Psoas muscle (tissue), 8 donors: ENCODE results near the gene KLHDC1. TPM values are rescaled to one million over a fixed set of nuclear protein-coding genes. Genes with fewer than 3 reads are reported as not detected.
"Not testable (repeated sequence)": the region's sequence is repeated elsewhere in the genome, so short reads cannot be mapped to it uniquely, and the experiment has no call there.

Experiments used
- ATAC-seq, 4 donors: fragments of 200-7000 bp; cut with Tn5 transposase; one replicate each; pipeline ENCODE4 v1.9.1; 2020; ENCODE audit warnings: moderate library complexity in 3 of 4, mild to moderate bottlenecking in 2 of 4
- DNase-seq, 2 donors: peaks; one replicate each; pipeline ENCODE4 v3.0.0-alpha.2; 2020
- H3K27ac ChIP-seq: fragments of 200-600 bp; one replicate; pipeline ENCODE4 v1.8.0; 2022
- H3K27me3 ChIP-seq, 3 donors: fragments of 200-600 bp in 1 of 3; one replicate each; pipeline versions ENCODE4 v1.6.1 to v1.8.0; 2013 to 2022; ENCODE audit warnings: low read length in 2 of 3, mild to moderate bottlenecking in 2 of 3, moderate library complexity in 1 of 3; ENCODE audit not compliant: insufficient read depth in 3 of 3
- H3K36me3 ChIP-seq, 2 donors: fragments of 200-600 bp in 1 of 2; one replicate each; pipeline versions ENCODE4 v1.6.1 to v1.8.0; 2013 to 2022; ENCODE audit warnings: low read depth in 1 of 2, mild to moderate bottlenecking in 1 of 2, moderate library complexity in 1 of 2; ENCODE audit not compliant: insufficient read depth in 1 of 2
- H3K4me1 ChIP-seq: fragments of 200-600 bp; one replicate; pipeline ENCODE4 v1.8.0; 2022
- H3K4me3 ChIP-seq: fragments of 200-600 bp; one replicate; pipeline ENCODE4 v1.8.0; 2022; ENCODE audit warnings: mild to moderate bottlenecking
- H3K9me3 ChIP-seq: fragments of 200-600 bp; one replicate; pipeline ENCODE4 v1.8.0; 2022
- CTCF ChIP-seq: fragments of 200-600 bp; IDR thresholded peaks from one replicate; pipeline ENCODE4 v1.8.0; 2022; ENCODE audit warnings: antibody characterized with exemption
- WGBS, 3 donors: extraction: QIAGEN DNeasy Blood & Tissue Kit; methylation state at CpG; one replicate each; pipeline versions ENCODE4 v1.1.6 to v1.1.7; 2013; 5-methylcytosine and 5-hydroxymethylcytosine counted together
- intact Hi-C, 2 donors: fragments of 100-400 bp; cut with DNase I; formaldehyde crosslinking; loops; one replicate each; pipeline versions ENCODE4 v1.11.0 to v1.14.2; 2022
- long read RNA-seq, 2 donors: library from polyadenylated mRNA; unstranded; transcript quantifications; one replicate each; pipeline ENCODE4 v2.0.0, GENCODE V29; 2021
- polyA plus RNA-seq, 3 donors: library from polyadenylated mRNA; stranded (reverse); fragments of 200-250 nt; gene quantifications; one replicate each; pipeline ENCODE4 v1.2.3, GENCODE V29; 2013
- total RNA-seq, 4 donors: library from RNA; stranded (reverse); fragmentation: NEBNext Ultra II Directional in 2 of 4; extraction: Animal tissue kit (Norgen Biotek cat#: 25700) in 2 of 4; gene quantifications; one replicate each; pipeline versions ENCODE4 v1.2.1 to v1.2.4, GENCODE V29; 2021 to 2023
- donor health status: healthy with polysubstance abuse.
- donor health status: DM: no; HTN: no; CAD: no; lungs with moderate emphysema.
- donor health status: Bipolar disorder and iron deficiency.
- donor health status: healthy.
- donor health status: DM: yes; HTN: yes; CAD: no.
- donor health status: DM: no; HTN: no; CAD: no.
- donor health status: DM: no; HTN: no; CAD: no.
- donor health status: DM: yes; HTN: yes; CAD: no.

The KLHDC1 gene
- 1 to 10 TPM; 5.3 to 7.6 (median 6.9) TPM for total RNA-seq
- polyA plus RNA-seq: 1 to 10 TPM; 1.0 to 2.9 (median 2.4) TPM
- long read RNA-seq, donor 1, partial matches to known transcripts: 0 of 3 reads
- long read RNA-seq, donor 1, other reads (novel, unspliced or antisense): 0 of 3 reads
- long read RNA-seq, donor 2, transcript KLHDC1-201 (13 exons, 2,691 nt): major isoform, 9 of 17 reads
- long read RNA-seq, donor 2, partial matches to known transcripts: 2 of 17 reads
- long read RNA-seq, donor 2, other reads (novel, unspliced or antisense): 6 of 17 reads

DNA sequence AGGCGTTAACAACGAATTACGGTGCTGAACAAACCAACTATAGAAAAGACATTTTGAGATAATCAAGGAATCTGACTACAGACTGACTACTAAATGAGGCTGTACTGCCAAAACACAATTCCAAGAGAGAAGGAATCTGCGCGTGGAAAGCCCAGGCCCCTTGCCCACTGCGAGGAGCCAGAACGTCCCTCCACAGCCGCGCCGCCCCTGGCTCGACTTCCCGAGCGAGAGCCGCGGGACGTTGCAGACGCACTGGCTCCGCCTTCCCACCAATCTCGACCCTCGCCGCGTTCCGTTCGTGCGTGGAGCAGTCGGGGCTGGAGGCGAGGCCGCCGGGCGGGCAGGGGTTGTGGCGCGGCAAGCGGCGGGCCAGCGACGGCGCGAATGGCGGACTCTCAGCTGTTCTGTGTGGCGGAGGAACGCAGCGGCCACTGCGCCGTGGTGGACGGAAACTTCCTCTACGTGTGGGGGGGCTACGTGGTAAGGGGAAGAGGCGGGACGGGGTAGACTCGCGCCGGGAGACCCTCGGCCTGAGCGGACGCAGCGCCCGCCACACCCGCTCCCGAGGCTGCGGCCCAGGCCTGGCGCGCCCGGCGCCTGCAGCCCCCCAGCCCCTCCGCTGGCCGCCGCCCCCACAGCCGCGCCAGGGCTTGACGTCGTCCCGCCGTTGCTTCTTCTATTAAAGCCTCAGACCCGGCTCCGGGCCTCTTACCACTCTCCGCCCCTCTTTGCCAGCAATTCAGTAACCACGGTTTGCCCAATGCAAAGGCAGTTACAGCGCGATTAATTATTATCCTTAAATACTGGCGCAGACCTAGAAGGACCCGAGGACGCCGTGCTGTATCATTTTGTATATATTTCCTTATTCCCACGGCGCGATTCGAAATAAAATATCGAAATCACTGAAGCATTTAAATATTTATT, at the start of gene KLHDC1:
TSS of gene KLHDC1 (plus strand) at position 310 of the 924 bp plus-strand sequence. CDS start at position 385, 75 bp downstream.
- DNase-seq (peak; percentile 89 to 94), ATAC-seq (peak; percentile 85 to 94 (median 91))
- Histone ChIP-seq H3K27me3 (no peaks in the 10 kb centered on the region), H3K36me3 (peaks cover 0 to 4% of the 10 kb centered on the region in 2 donors), H3K4me1 (peaks cover 5% of the 10 kb centered on the region), H3K27ac (peak within 1 kb of the TSS; percentile 93), H3K4me3 (peak within 1 kb of the TSS; percentile 75), H3K9me3 (no peaks in the 10 kb centered on the region)
- intact Hi-C loops: loop anchor here (2.0 to 10.0 kb wide), 3 partner anchors 58 to 69 kb away; partner anchors contain the start of gene DNAAF2 (in 2 of the 2)
- WGBS, 3 donors: 0 to 1% (median 0%) methylated on average over 55 to 88 of the region's 88 CpGs
- no peak for TF ChIP-seq CTCF

GRCh38 chr14:49653508-49653907, 39.4 kb upstream of the KLHDC1 start:
- ATAC-seq: no peak
- Histone ChIP-seq H3K4me1 (no peaks in the 10 kb centered on the region), H3K27me3 (no peaks in the 10 kb centered on the region), H3K27ac (no peak overlapping the region), H3K4me3 (no peak overlapping the region), H3K9me3 (no peaks in the 10 kb centered on the region), H3K36me3 (no peaks in the 10 kb centered on the region)
- DNase-seq: no peak
- TF ChIP-seq CTCF: no peak
- intact Hi-C loops: no loop called here
- 95 to 97% (median 97%) methylated on average over 6 of the region's 6 CpGs for WGBS, 3 donors

GRCh38 chr14:49654511-49654910, 38.4 kb upstream of the KLHDC1 start:
- WGBS, 3 donors: 93 to 98% (median 96%) methylated on average over 3 of the region's 3 CpGs
- Histone ChIP-seq H3K9me3 (no peaks in the 10 kb centered on the region), H3K4me1 (no peaks in the 10 kb centered on the region), H3K27me3 (no peaks in the 10 kb centered on the region), H3K36me3 (no peaks in the 10 kb centered on the region), H3K4me3 (no peak overlapping the region), H3K27ac (no peak overlapping the region)
- no peak for TF ChIP-seq CTCF
- ATAC-seq (no peak), DNase-seq (no peak)
- intact Hi-C loops: no loop called here

- H3K27me3 ChIP-seq, H3K4me3 ChIP-seq, H3K27ac ChIP-seq, intact Hi-C loops, H3K36me3 ChIP-seq, H3K4me1 ChIP-seq, DNase-seq, H3K9me3 ChIP-seq: not testable (repeated sequence)
- 50 to 76% (median 65%) methylated on average over 6 of the region's 6 CpGs for WGBS, 3 donors
- ATAC-seq: peak in 1 of 4 donors; percentile 30
These were observed 35.4 kb upstream of the KLHDC1 start for GRCh38 chr14:49657500-49657899.
